ENCODE results near the gene BABAM1.

BABAM1 gene

GRCh38 chr19:17266975-17267788 lies at the start of gene BABAM1:
BABAM1 (plus strand) TSS chr19:17267443; CDS start chr19:17268807, 1,364 bp downstream.
- peak within 1 kb of the TSS; percentile 84 for H3K27ac Mint-ChIP-seq
- H3K4me3 Mint-ChIP-seq: peak within 1 kb of the TSS; percentile 80
- peaks cover 21% of the 10 kb centered on the region for H3K4me1 Mint-ChIP-seq (ENCODE audit: low read depth)
- peaks cover 5% of the 10 kb centered on the region for H3K27me3 Mint-ChIP-seq
- intact Hi-C loops (cut with micrococcal nuclease): loop anchor here (1.0 to 2.0 kb wide), 2 partner anchors 38 to 52 kb away; partner anchors contain the start of genes MRPL34 and USE1
- H3K36me3 Mint-ChIP-seq (ENCODE audit: low read depth): peaks cover 39% of the 10 kb centered on the region
- no peaks in the 10 kb centered on the region for H3K9me3 Mint-ChIP-seq

GRCh38 chr19:17219286-17219685 lies 48.0 kb upstream of the BABAM1 start:
- H3K27me3 Mint-ChIP-seq: no peaks in the 10 kb centered on the region
- peaks cover 37% of the 10 kb centered on the region for H3K36me3 Mint-ChIP-seq (ENCODE audit: low read depth)
- peaks cover 46% of the 10 kb centered on the region for H3K4me1 Mint-ChIP-seq (ENCODE audit: low read depth)
- H3K27ac Mint-ChIP-seq: peak overlapping the region; percentile 51
- H3K4me3 Mint-ChIP-seq: no peak overlapping the region
- intact Hi-C loops (cut with micrococcal nuclease): no loop called here
- H3K9me3 Mint-ChIP-seq: no peaks in the 10 kb centered on the region

GRCh38 chr19:17220207-17220758 lies 47.0 kb upstream of the BABAM1 start:
- no peaks in the 10 kb centered on the region for H3K9me3 Mint-ChIP-seq
- peak overlapping the region; percentile 51 for H3K27ac Mint-ChIP-seq
- no peaks in the 10 kb centered on the region for H3K27me3 Mint-ChIP-seq
- intact Hi-C loops (cut with micrococcal nuclease): no loop called here
- peaks cover 41% of the 10 kb centered on the region for H3K4me1 Mint-ChIP-seq (ENCODE audit: low read depth)
- H3K36me3 Mint-ChIP-seq (ENCODE audit: low read depth): peaks cover 36% of the 10 kb centered on the region
- no peak overlapping the region for H3K4me3 Mint-ChIP-seq

- peaks cover 35% of the 10 kb centered on the region for H3K4me1 Mint-ChIP-seq (ENCODE audit: low read depth)
- H3K27ac Mint-ChIP-seq: no peak overlapping the region
- intact Hi-C loops (cut with micrococcal nuclease): loop anchor here (5.0 kb wide), 1 partner anchor 328 kb away; no protein-coding TSS in a partner anchor
- no peaks in the 10 kb centered on the region for H3K27me3 Mint-ChIP-seq
- no peak overlapping the region for H3K4me3 Mint-ChIP-seq
- no peaks in the 10 kb centered on the region for H3K9me3 Mint-ChIP-seq
- peaks cover 35% of the 10 kb centered on the region for H3K36me3 Mint-ChIP-seq (ENCODE audit: low read depth)
Observed at GRCh38 chr19:17225053-17225452, 42.2 kb upstream of the BABAM1 start.

- H3K4me1 Mint-ChIP-seq (ENCODE audit: low read depth): peaks cover 27% of the 10 kb centered on the region
Observed at GRCh38 chr19:17226002-17226933, 41.0 kb upstream of the BABAM1 start, which contains the start of gene OCEL1. OCEL1 (plus strand) TSS chr19:17226226; CDS start chr19:17226248, 22 bp downstream.

GRCh38 chr19:17227798-17228367 lies 39.4 kb upstream of the BABAM1 start:
- Mint-ChIP-seq H3K27me3 (no peaks in the 10 kb centered on the region), H3K4me3 (no peak overlapping the region), H3K9me3 (no peaks in the 10 kb centered on the region), H3K27ac (no peak overlapping the region), H3K4me1 (ENCODE audit: low read depth) (peaks cover 27% of the 10 kb centered on the region), H3K36me3 (ENCODE audit: low read depth) (peaks cover 64% of the 10 kb centered on the region)
- intact Hi-C loops (cut with micrococcal nuclease): loop anchor here (5.0 kb wide), 1 partner anchor 331 kb away; no protein-coding TSS in a partner anchor

More at GRCh38 chr19:17226002-17226933, 41.0 kb upstream of the BABAM1 start, which contains the start of gene OCEL1:
- intact Hi-C loops (cut with micrococcal nuclease): loop anchor here (1.0 to 5.0 kb wide), 2 partner anchors 151 to 329 kb away; partner anchors contain the start of genes HAUS8 and MYO9B
- H3K9me3 Mint-ChIP-seq: no peaks in the 10 kb centered on the region
- no peaks in the 10 kb centered on the region for H3K27me3 Mint-ChIP-seq
- peak within 1 kb of the TSS; percentile 90 for H3K27ac Mint-ChIP-seq
- peaks cover 47% of the 10 kb centered on the region for H3K36me3 Mint-ChIP-seq (ENCODE audit: low read depth)
- peak within 1 kb of the TSS; percentile 81 for H3K4me3 Mint-ChIP-seq

GRCh38 chr19:17229890-17230289 lies 37.4 kb upstream of the BABAM1 start:
- Mint-ChIP-seq H3K4me1 (ENCODE audit: low read depth) (peaks cover 26% of the 10 kb centered on the region), H3K4me3 (no peak overlapping the region), H3K27me3 (no peaks in the 10 kb centered on the region), H3K9me3 (no peaks in the 10 kb centered on the region), H3K36me3 (ENCODE audit: low read depth) (peaks cover 72% of the 10 kb centered on the region), H3K27ac (no peak overlapping the region)
- intact Hi-C loops (cut with micrococcal nuclease): loop anchor here (5.0 kb wide), 1 partner anchor 333 kb away; no protein-coding TSS in a partner anchor

GRCh38 chr19:17232258-17232657 lies 35.0 kb upstream of the BABAM1 start:
- Mint-ChIP-seq H3K27ac (no peak overlapping the region), H3K4me3 (no peak overlapping the region), H3K9me3 (no peaks in the 10 kb centered on the region), H3K27me3 (no peaks in the 10 kb centered on the region), H3K36me3 (ENCODE audit: low read depth) (peaks cover 60% of the 10 kb centered on the region), H3K4me1 (ENCODE audit: low read depth) (peaks cover 37% of the 10 kb centered on the region)
- intact Hi-C loops (cut with micrococcal nuclease): no loop called here

- H3K27ac Mint-ChIP-seq: peak overlapping the region; percentile 30
Observed at GRCh38 chr19:17234911-17235299, 32.3 kb upstream of the BABAM1 start.

GRCh38 chr19:17235300-17235970 lies 31.8 kb upstream of the BABAM1 start:
- intact Hi-C loops (cut with micrococcal nuclease): no loop called here

More at GRCh38 chr19:17234911-17235299, 32.3 kb upstream of the BABAM1 start:
- peaks cover 52% of the 10 kb centered on the region for H3K36me3 Mint-ChIP-seq (ENCODE audit: low read depth)
- H3K27me3 Mint-ChIP-seq: no peaks in the 10 kb centered on the region
- peak overlapping the region; percentile 78 for H3K4me3 Mint-ChIP-seq
- H3K9me3 Mint-ChIP-seq: no peaks in the 10 kb centered on the region
- H3K4me1 Mint-ChIP-seq (ENCODE audit: low read depth): peaks cover 35% of the 10 kb centered on the region
- intact Hi-C loops (cut with micrococcal nuclease): no loop called here

GRCh38 chr19:17235971-17236777 lies 31.1 kb upstream of the BABAM1 start:
- Mint-ChIP-seq H3K4me1 (ENCODE audit: low read depth) (peaks cover 35% of the 10 kb centered on the region), H3K9me3 (no peaks in the 10 kb centered on the region), H3K4me3 (peak overlapping the region; percentile 78), H3K27ac (peak overlapping the region; percentile 30), H3K27me3 (no peaks in the 10 kb centered on the region), H3K36me3 (ENCODE audit: low read depth) (peaks cover 52% of the 10 kb centered on the region)
- intact Hi-C loops (cut with micrococcal nuclease): no loop called here

More at GRCh38 chr19:17235300-17235970, 31.8 kb upstream of the BABAM1 start:
- H3K9me3 Mint-ChIP-seq: no peaks in the 10 kb centered on the region
- H3K27ac Mint-ChIP-seq: peak overlapping the region; percentile 30
- peaks cover 35% of the 10 kb centered on the region for H3K4me1 Mint-ChIP-seq (ENCODE audit: low read depth)
- no peaks in the 10 kb centered on the region for H3K27me3 Mint-ChIP-seq
- peaks cover 52% of the 10 kb centered on the region for H3K36me3 Mint-ChIP-seq (ENCODE audit: low read depth)
- peak overlapping the region; percentile 78 for H3K4me3 Mint-ChIP-seq

Data from dendritic cell treated with granulocyte-macrophage colony-stimulating factor and Interleukin-4, amounts not matched to agents 40 ng/mL and 50 ng/mL, for 4 days (primary cell).